Motor neuron (in vitro differentiated cells): ENCODE data around the gene SLC6A9. TPM values are rescaled to one million over a fixed set of nuclear protein-coding genes. Genes with fewer than 3 reads are reported as not detected.
A peak's percentile ranks its signal among the peaks of the same experiment; 100 is the strongest.

Source experiments
- ATAC-seq, 8 experiments: fragments of 200-7000 bp; cut with Tn5 transposase; replicated peaks in 6 of 8; 2 replicates each; pipeline ENCODE4 v1.8.0; 2021; ENCODE audit warnings: mild to moderate bottlenecking in 8 of 8, moderate library complexity in 8 of 8
- H3K27ac ChIP-seq, 2 donors: fragments of 250-450 bp; sonication (Bioruptor Pico); 2 replicates each; pipeline ENCODE4 v1.9.0; 2021; ENCODE audit warnings: antibody characterized with exemption in 2 of 2, mild to moderate bottlenecking in 2 of 2, moderate library complexity in 1 of 2
- H3K4me1 ChIP-seq, 2 donors: fragments of 250-450 bp; sonication (Bioruptor Pico); replicated peaks in 1 of 2; 2 replicates each; pipeline ENCODE4 v1.6.1; 2021; ENCODE audit warnings: antibody characterized with exemption in 2 of 2, mild to moderate bottlenecking in 2 of 2, moderate library complexity in 1 of 2
- H3K4me3 ChIP-seq, 5 donors: fragments of 250-450 bp; sonication (Bioruptor Pico); 2 replicates each; pipeline ENCODE4 v1.9.0; 2021; ENCODE audit warnings: antibody characterized with exemption in 5 of 5, mild to moderate bottlenecking in 5 of 5, moderate library complexity in 4 of 5
- WGBS, 10 experiments: fragments of 450-650 bp; shearing (Covaris generic); methylation state at CpG; one replicate each; pipeline ENCODE4 v1.0.0; 2022; 5-methylcytosine and 5-hydroxymethylcytosine counted together
- in situ Hi-C, 9 experiments: fragments of 400-800 bp; cut with MboI; loops; one replicate each; pipeline ENCODE4 v1.15.0; 2021; ENCODE audit warnings: low sequenced_read_pairs in 9 of 9, low pct_unique_long_range_greater_than_20kb in 2 of 9; ENCODE audit not compliant: unreplicated experiment in 9 of 9
- total RNA-seq, 8 experiments: library from RNA; unstranded; fragments of 300-600 nt; gene quantifications; 2 replicates each; pipeline versions ENCODE4 v1.2.3 to v1.2.4, GENCODE V29; 2022

Gene SLC6A9
- total RNA-seq, 8 experiments from 2014 or later: 5.2 to 31.6 (median 14.1) TPM

DNA sequence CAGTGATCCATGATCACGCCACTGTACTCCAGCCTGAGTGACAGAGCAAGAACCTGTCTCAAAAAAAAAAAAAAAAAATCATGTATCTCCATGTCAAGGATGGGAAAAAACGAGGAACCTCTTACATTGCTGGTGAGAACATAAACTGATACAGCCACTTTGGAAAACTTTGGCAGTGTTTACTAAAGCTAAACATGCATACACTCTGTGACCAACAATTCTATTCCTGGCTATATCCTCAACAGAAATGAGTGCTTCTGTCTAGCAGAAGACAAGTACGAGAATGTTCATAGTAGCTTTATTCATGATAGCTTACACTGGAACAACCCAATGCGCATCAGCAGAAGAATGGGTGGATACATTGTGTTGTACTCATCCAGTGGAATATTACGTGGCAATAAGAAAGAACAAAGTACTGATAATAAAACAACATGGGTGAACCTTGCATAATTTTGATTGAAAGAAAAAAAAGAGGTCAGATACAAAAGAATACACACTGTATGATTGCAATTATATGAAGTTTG is 31.5 kb upstream of the SLC6A9 start:
- peak in 2 of 8 experiments; percentile 88 to 90 for ATAC-seq

DNA sequence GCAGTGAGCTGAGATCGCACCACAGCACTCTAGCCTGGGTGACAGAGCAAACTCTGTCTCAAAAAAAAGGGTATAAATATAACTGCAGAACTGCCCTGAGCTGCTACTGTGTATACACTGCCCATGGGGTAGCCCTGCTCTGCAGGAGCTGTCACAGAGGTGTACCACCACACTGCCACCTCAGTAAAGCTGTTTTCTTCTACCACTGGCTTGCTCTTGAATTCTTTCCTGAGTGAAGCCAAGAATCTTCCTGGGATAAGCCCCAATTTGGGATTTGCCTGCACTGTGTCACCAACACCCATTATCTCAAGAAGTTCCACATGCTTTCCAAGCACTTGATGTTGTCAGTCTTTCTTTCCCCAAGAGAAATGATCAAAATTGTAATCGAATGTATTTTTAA is 30.6 kb upstream of the SLC6A9 start:
- Histone ChIP-seq H3K27ac (no peak overlapping the region), H3K4me1 (no peaks in the 10 kb centered on the region), H3K4me3 (no peak overlapping the region)
- 20 to 100% (median 76%) methylated on average over 1 to 2 of the region's 2 CpGs; no CpG with 5 or more reads in 2 of the 10 experiments for WGBS, 10 experiments
- in situ Hi-C loops: no loop called here
- no peak for ATAC-seq

More for the DNA sequence above, 31.5 kb upstream of the SLC6A9 start:
- in situ Hi-C loops: no loop called here
- peaks cover 0 to 8% of the 10 kb centered on the region in 2 donors for H3K4me1 ChIP-seq
- H3K4me3 ChIP-seq: no peak overlapping the region
- WGBS, 10 experiments: 38 to 76% (median 64%) methylated on average over 2 to 5 of the region's 5 CpGs; no CpG with 5 or more reads in 1 of the 10 experiments
- H3K27ac ChIP-seq: no peak overlapping the region

DNA sequence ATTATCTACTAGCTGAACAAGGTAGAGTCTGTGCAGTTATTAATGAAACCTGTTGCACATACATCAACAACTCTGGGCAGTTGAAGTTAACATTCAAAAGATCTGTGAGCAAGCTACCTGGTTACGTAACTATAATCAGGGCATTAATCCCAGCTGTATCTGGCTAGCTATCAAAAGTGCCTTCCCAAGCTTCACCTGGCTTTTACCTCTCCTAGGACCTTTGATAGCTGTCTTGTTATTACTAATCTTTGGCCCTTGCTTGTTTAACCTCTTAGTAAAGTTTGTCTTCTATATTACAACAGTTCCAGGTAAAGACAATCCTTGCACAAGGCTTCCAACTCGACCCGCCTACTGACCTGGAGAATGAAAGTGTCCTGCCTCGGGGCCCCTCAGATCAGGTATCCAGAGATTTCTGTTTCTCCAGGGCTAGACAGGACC is 29.6 kb upstream of the SLC6A9 start:
- in situ Hi-C loops: no loop called here
- Histone ChIP-seq H3K4me3 (no peak overlapping the region), H3K4me1 (no peaks in the 10 kb centered on the region), H3K27ac (no peak overlapping the region)
- WGBS, 10 experiments: 17 to 83% (median 69%) methylated on average over 1 to 4 of the region's 4 CpGs; no CpG with 5 or more reads in 2 of the 10 experiments
- ATAC-seq: no peak

DNA sequence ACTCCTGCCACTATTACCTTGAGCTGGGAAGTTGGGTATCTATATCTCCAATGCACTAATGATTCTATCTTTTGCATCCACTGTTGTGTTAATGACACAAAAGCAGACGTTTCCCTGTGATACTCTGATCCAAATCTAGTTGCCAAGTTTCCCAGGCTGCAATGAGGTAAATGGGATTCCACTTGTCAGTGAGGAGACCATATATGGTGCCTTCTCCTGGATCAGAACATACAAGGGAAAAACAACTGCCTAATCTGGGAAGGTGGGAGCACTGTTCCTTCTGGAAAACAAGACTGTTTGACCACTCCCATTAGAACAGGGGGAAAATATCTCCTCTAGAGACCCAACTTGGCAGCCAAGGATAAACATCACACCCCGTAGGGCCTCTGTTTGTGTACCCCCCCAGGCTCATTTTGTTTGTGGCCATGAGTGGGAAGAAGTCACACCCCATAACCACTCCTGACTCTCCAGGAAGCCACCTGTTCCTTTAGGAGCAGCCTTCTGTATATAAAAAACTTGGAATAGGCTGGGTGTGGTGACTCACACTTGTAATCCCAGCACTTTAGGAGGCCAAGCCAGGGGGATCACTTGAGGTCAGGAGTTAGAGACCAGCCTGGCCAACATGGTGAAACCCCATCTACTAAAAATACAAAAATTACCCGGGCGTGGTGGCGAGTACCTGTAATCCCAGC is 28.5 kb upstream of the SLC6A9 start:
- Histone ChIP-seq H3K4me3 (no peak overlapping the region), H3K4me1 (no peaks in the 10 kb centered on the region), H3K27ac (no peak overlapping the region)
- no peak for ATAC-seq
- 0 to 82% (median 57%) methylated on average over 1 to 5 of the region's 5 CpGs; no CpG with 5 or more reads in 1 of the 10 experiments for WGBS, 10 experiments
- in situ Hi-C loops: no loop called here

DNA sequence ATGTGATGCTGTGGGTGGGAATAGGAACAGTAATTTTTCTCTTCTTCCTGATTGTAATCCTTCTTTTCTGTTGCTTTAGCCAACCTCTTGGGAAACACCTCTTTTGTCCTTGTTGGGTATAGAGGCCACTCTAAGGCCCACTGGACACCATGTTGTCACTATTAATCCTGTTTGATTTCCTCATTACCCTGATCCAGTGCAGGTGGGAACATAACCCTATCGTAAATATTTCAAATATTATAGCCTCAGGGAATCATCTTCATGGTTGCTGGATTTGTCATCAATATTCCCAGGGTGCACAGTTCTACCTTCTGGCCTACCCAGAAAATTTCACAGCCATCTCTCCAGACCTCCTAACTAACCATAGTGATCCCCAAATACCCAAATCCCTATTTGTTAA is 27.9 kb upstream of the SLC6A9 start:
- ATAC-seq: peak in 1 of 8 experiments; percentile 63
- H3K4me1 ChIP-seq: no peaks in the 10 kb centered on the region
- 56 to 100% (median 95%) methylated on average over 1 of the region's 1 CpG; no CpG with 5 or more reads in 4 of the 10 experiments for WGBS, 10 experiments
- in situ Hi-C loops: no loop called here
- H3K4me3 ChIP-seq: no peak overlapping the region
- no peak overlapping the region for H3K27ac ChIP-seq

DNA sequence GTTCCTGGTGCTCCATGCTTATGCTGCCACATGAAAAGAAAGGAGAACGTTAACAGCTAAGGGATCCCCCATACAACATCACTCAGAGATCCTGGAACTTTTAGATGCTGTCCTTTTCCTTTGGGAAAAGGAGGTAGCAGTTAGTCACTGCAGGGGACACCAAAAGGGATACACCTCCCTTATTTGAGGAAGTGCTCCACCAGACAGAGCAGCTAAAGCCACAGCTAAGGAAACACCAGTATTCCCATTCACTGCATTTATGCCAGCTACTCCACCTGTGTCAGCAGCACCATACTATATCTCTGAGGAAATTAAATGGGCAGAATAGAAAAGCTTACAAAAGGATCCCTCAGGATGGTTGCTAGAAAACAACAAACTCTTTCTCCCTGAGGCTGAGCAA is 26.0 kb upstream of the SLC6A9 start:
- WGBS, 10 experiments: 0 to 67% (median 41%) methylated on average over 1 of the region's 1 CpG; no CpG with 5 or more reads in 4 of the 10 experiments
- no peak for ATAC-seq

DNA sequence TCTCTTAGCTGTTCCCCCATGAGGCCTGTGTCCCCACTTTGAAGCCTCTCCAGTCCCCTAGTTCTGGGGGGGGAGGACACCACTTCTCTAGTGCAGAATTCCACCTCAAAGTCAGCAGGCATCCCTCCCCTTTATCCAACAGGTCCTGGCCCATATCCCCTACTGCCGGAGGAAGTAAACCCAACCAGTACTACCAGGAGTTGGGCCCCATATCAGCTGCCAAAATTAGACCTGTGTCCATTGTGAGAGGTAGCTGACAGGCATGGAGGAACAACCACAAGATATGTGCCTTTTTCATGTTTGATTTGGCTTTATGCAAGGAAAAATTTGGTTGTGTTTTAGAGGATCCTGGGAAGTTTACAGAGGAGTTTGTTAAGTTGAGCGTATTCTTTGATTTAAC is 22.1 kb upstream of the SLC6A9 start:
- in situ Hi-C loops: no loop called here
- 67 to 100% (median 98%) methylated on average over 1 to 2 of the region's 2 CpGs; no CpG with 5 or more reads in 2 of the 10 experiments for WGBS, 10 experiments
- Histone ChIP-seq H3K4me1 (no peaks in the 10 kb centered on the region), H3K4me3 (no peak overlapping the region), H3K27ac (no peak overlapping the region)
- no peak for ATAC-seq

More for the DNA sequence above, 26.0 kb upstream of the SLC6A9 start:
- Histone ChIP-seq H3K27ac (no peak overlapping the region), H3K4me3 (no peak overlapping the region), H3K4me1 (no peaks in the 10 kb centered on the region)
- in situ Hi-C loops: no loop called here

GRCh38 chr1:44050261-44050660 is 19.0 kb upstream of the SLC6A9 start:
- Histone ChIP-seq H3K27ac (no peak overlapping the region), H3K4me1 (peaks cover 3 to 7% of the 10 kb centered on the region in 2 donors), H3K4me3 (no peak overlapping the region)
- WGBS, 10 experiments: 0 to 71% (median 43%) methylated on average over 1 to 3 of the region's 3 CpGs; no CpG with 5 or more reads in 3 of the 10 experiments
- in situ Hi-C loops: no loop called here
- ATAC-seq: peak; percentile 25 to 95 (median 48)

DNA sequence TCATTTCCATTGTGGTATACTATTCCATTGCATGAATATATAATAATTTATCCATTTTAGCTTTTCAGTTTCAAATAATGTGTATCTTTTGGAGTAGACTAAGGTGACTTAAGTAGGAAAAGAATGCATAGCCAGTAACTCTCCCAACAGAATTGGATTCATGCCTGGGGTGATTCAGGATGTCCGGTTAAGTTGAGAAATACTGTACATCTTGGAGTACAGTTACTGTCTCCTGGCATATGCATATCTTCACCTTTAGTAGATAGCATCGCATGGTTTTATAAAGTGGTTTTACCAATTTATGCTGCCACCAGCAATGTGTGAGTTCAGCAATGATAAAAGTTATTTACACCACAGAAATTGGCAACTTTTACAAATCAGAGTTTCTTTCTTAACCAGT is 18.6 kb upstream of the SLC6A9 start:
- Histone ChIP-seq H3K27ac (no peak overlapping the region), H3K4me3 (no peak overlapping the region), H3K4me1 (peaks cover 3 to 7% of the 10 kb centered on the region in 2 donors)
- WGBS, 10 experiments: 0 to 100% (median 48%) methylated on average over 1 to 2 of the region's 2 CpGs; no CpG with 5 or more reads in 1 of the 10 experiments
- peak in 3 of 8 experiments; percentile 47 to 58 (median 53) for ATAC-seq
- in situ Hi-C loops: loop anchor here in 3 of 9 experiments (25.0 kb wide), 1 partner anchor 288 kb away; no protein-coding TSS in a partner anchor

DNA sequence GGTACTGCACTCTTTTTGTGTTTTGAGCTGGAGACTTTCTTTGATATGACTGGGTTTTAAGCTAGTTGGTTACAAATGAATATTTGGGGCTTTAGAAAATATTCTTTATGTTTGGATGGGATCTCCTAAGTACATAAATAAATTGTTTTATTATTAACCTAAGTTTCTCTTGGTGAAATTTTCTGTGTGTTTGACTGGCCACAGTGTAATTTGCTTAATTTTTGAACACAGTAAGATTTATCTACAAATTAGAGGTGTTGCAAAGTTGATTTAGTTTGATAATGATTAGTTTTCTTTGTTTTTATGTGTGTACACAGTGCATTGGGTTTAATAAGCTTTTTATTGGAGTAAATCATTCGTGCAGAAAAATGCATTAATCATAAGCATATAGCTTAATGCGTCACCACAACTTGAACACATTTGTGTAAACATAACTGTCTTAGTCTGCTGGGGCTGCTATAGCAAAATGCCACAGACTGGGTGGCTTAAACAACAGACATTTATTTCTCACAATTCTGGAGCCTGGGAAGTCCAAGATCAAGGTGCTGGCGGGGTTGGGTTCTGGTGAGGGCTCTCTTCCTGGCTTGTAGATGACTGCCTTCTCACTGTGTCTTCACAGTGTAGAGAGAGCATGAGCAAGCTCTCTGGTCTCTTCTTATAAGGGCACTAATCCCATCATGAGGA is 17.4 kb upstream of the SLC6A9 start:
- ATAC-seq: no peak
- peaks cover 3 to 7% of the 10 kb centered on the region in 2 donors for H3K4me1 ChIP-seq
- in situ Hi-C loops: loop anchor here in 3 of 9 experiments (25.0 kb wide), 1 partner anchor 286 kb away; no protein-coding TSS in a partner anchor

GRCh38 chr1:44047131-44047530 is 15.9 kb upstream of the SLC6A9 start:
- 0 to 100% (median 100%) methylated on average over 1 of the region's 1 CpG; no CpG with 5 or more reads in 3 of the 10 experiments for WGBS, 10 experiments
- no peak overlapping the region for H3K27ac ChIP-seq
- in situ Hi-C loops: loop anchor here in 3 of 9 experiments (25.0 kb wide), 1 partner anchor 285 kb away; no protein-coding TSS in a partner anchor
- peaks cover 3 to 7% of the 10 kb centered on the region in 2 donors for H3K4me1 ChIP-seq
- no peak for ATAC-seq
- H3K4me3 ChIP-seq: no peak overlapping the region

More for the DNA sequence above, 17.4 kb upstream of the SLC6A9 start:
- Histone ChIP-seq H3K27ac (no peak overlapping the region), H3K4me3 (no peak overlapping the region)
- 17 to 71% (median 58%) methylated on average over 1 to 3 of the region's 3 CpGs for WGBS, 10 experiments

GRCh38 chr1:44045064-44045463 is 13.8 kb upstream of the SLC6A9 start:
- in situ Hi-C loops: loop anchor here in 3 of 9 experiments (25.0 kb wide), 1 partner anchor 283 kb away; no protein-coding TSS in a partner anchor
- Histone ChIP-seq H3K4me3 (no peak overlapping the region), H3K27ac (no peak overlapping the region), H3K4me1 (peaks cover 3 to 7% of the 10 kb centered on the region in 2 donors)
- no peak for ATAC-seq
- WGBS, 10 experiments: 54 to 100% (median 80%) methylated on average over 1 to 8 of the region's 9 CpGs
